GM08714 (cell line): ENCODE measurements around the gene INVS.

Experiments used
- H3K4me3 ChIP-seq: fragments of 200-500 bp; sonication (Bioruptor generic); 2 replicates; pipeline ENCODE4 v1.5.1; 2014; ENCODE audit warnings: mild to moderate bottlenecking, low read length, inconsistent platforms
- ZNF274 ChIP-seq: IDR thresholded peaks from 2 replicates; pipeline ENCODE4 v1.6.1; 2012; ENCODE audit warnings: mild to moderate bottlenecking, low read depth, low read length

Gene INVS

GRCh38 chr9:100284247-100284646, 185.2 kb downstream of the INVS start:
- no peak overlapping the region for H3K4me3 ChIP-seq
- no peak for TF ChIP-seq ZNF274

DNA sequence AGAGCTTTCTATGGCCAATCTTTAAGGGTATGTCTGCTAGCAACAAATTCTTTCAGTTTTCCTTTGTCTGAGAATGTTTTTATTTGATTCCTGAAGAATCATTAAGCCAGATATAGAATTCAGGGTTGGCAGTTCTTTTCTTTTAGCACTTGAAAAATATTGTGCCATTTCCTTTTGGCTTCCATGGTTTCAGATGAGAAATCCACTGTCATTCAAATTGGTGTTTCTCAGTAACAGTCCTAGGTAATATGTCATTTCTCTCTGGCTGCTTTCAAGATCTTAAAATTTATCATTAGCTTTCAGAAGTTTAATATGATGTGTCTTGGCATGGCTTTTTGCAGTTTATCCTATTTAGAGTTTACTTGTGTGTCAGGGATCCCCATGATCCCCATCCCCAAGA, 186.0 kb downstream of the INVS start:
- no peak for TF ChIP-seq ZNF274
- H3K4me3 ChIP-seq: no peak overlapping the region

DNA sequence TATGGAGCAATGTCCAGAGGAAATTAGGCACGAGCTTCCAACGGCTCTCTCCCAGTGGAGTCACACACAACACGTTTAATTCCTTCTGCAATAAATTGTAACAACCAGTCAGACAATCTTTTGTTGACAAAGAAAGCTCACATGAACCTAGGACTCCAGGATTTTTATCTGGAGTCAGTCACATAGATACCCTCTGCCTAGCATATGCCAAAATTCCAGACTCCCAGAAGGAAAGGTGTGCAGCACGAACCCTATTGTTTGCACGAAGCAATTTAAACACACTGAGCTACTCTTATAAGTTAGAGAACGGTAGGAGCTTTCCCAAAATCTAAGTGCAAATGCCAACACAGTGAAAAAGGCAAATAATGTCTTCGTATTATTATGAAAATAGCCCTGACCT, 186.6 kb downstream of the INVS start:
- TF ChIP-seq ZNF274: no peak
- H3K4me3 ChIP-seq: no peak overlapping the region

DNA sequence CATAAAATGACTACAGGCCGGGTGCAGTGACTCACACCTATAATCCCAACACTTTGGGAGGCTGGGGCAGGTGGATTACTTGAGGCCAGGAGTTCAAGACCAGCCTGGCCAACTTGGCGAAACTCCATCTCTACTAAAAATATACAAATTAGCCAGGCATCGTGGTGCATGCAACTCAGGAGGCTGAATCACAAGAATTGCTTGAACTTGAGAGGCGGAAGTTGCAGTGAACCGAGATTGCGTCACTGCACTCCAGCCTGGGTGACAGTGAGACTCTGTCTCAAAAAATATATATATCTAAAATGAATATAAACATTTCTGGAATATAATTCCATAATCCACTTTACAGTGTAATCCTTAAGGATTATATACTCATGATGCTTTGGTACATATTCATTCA, 187.2 kb downstream of the INVS start:
- TF ChIP-seq ZNF274: no peak
- no peak overlapping the region for H3K4me3 ChIP-seq

- H3K4me3 ChIP-seq: no peak overlapping the region
- no peak for TF ChIP-seq ZNF274
Observed at GRCh38 chr9:100287186-100287585, 188.1 kb downstream of the INVS start.

- H3K4me3 ChIP-seq: no peak overlapping the region
- no peak for TF ChIP-seq ZNF274
Observed at GRCh38 chr9:100290714-100291113, 191.7 kb downstream of the INVS start.

GRCh38 chr9:100292414-100292813, 193.4 kb downstream of the INVS start:
- no peak for TF ChIP-seq ZNF274
- no peak overlapping the region for H3K4me3 ChIP-seq

- H3K4me3 ChIP-seq: no peak overlapping the region
- TF ChIP-seq ZNF274: no peak
Observed at GRCh38 chr9:100294341-100294740, 195.3 kb downstream of the INVS start.

DNA sequence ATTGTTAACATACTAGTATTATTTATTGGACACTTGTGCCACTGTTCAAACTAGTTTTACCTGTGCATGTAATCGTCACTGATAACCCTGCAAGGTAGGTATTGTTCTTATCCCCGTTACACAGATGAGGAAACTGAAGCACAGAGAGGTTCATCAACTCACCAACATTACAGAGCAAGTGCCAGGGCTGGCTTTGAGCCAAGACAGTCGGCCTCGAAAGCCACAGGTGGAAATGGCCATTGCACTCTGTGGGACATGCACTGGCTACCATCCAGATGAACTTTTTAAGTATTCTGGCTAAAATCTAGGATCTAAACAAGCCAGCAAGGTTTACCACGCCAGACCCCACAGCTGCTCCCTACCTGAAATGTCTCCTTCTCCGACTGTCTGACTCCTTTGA, 195.8 kb downstream of the INVS start:
- no peak for TF ChIP-seq ZNF274

GRCh38 chr9:100295240-100295639, 196.2 kb downstream of the INVS start:
- no peak for TF ChIP-seq ZNF274
- no peak overlapping the region for H3K4me3 ChIP-seq

More for the DNA sequence above, 195.8 kb downstream of the INVS start:
- no peak overlapping the region for H3K4me3 ChIP-seq

DNA sequence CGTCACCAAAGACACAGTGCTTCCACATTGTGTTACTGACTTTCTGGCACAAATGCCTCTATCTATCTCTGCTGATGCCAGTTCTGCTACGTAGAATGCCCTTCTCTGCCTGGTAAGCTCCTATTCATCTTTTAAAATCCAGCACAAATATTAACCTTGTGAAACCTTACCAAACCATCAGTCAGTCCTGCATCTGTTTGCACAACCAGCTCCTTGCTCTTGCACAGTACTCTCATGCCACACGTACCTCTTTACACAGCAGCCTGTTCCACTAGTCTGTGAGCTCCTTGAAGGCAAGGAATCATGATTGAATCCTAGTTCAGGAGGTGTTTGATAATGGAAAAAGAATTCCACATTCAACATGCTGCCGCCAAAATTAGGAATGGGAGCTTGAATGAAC, 197.4 kb downstream of the INVS start:
- no peak for TF ChIP-seq ZNF274
- H3K4me3 ChIP-seq: no peak overlapping the region

DNA sequence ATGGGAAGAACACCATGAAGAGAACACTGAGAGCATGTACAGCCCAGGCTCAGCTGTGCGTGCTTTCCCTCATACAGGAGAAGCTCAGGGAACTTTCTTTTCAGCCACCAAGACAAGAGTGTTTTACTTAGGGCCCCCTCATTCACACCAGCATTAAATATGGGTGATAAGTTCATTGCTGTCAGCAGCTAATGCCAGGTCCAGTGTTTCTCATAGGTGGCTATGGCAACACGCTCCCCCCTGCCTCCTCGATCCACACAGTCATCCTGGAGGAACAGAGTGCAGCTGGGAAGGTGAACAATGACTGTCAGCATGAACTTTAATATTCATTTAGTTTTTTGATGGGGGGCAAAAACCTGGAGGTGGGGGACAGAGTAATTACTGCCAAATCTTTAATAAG, 199.3 kb downstream of the INVS start:
- TF ChIP-seq ZNF274: no peak
- H3K4me3 ChIP-seq: no peak overlapping the region

GRCh38 chr9:100303747-100304146, 204.7 kb downstream of the INVS start:
- no peak overlapping the region for H3K4me3 ChIP-seq
- no peak for TF ChIP-seq ZNF274

DNA sequence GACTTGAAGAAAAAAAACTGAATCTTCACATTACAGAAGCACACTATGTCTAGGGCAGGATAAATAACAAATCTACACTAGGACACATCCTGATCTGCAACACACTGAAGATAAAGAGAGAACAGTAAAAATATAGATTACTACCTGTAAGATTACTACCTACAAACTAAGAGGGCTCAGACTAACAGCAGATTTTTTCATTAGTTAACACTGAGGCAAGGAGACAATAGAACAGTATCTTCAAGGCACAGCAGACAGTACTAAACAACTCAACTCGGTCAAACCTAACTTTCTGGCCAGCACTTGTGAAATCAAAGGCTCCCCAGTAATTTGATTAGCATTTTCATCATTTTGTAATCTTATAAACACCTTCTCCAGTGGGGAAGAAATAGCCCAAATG, 207.2 kb downstream of the INVS start:
- no peak for TF ChIP-seq ZNF274
- H3K4me3 ChIP-seq: no peak overlapping the region

GRCh38 chr9:100307080-100307479, 208.0 kb downstream of the INVS start:
- TF ChIP-seq ZNF274: no peak

DNA sequence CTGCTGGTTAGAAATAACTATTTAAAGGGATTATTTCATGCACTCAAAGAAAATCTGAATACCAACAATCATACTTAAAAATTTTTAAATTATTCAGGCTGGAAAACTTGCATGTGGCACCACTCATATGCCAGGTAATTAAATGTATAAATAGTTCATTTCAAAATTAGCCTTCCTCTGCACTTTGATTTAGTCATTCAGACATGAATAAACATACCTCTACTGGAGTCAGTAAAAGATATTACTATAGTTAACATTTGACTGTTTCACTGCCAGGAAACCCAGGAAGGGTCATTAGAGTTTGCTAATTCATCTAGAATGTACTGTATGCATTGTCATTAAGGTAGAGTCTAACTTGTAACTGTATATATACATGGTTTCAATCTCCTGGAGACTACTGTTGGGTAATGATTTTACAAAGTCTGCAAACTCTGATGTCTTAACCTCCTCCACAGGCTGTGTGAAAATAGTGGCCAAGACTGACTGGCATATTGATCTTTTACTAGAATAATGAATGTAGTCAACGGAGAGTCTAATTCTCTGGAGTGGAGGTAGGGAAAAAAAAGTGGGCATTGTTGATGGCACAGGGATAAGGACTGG, 210.0 kb downstream of the INVS start:
- no peak for TF ChIP-seq ZNF274
- no peak overlapping the region for H3K4me3 ChIP-seq

More at GRCh38 chr9:100307080-100307479, 208.0 kb downstream of the INVS start:
- H3K4me3 ChIP-seq: no peak overlapping the region
